GM12878 (cell line): Measurements from ENCODE around the gene AFAP1L2. TPM values are rescaled to one million over a fixed set of nuclear protein-coding genes. Genes with fewer than 3 reads are reported as not detected.

Experiments used
- ATAC-seq: fragments of 200-7000 bp; cut with Tn5 transposase; 3 replicates; pipeline ENCODE4 v1.9.1; 2020; ENCODE audit warnings: mild to moderate bottlenecking, moderate library complexity
- BruUV-seq: library from RNA; stranded (reverse); fragments of 400-500 nt; replicated peaks from 2 replicates; lab custom pipeline; 2021; lab: Mats Ljungman, UMichigan
- CTCF ChIA-PET: fragments of 300-600 bp; sonication (Branson Sonifier 250); formaldehyde crosslinking; extraction: SDS; loops from one replicate; lab custom pipeline; 2021; ENCODE audit warnings: inconsistent platforms; lab: Yijun Ruan, JAX
- POLR2A ChIA-PET: fragments of 350-600 bp; formaldehyde crosslinking; extraction: SDS; loops from one replicate; lab custom pipeline; 2021; ENCODE audit warnings: inconsistent platforms; lab: Charles Lee
- RAD21 ChIA-PET: fragments of 300-600 bp; sonication (Branson Sonifier 250); formaldehyde crosslinking; loops from one replicate; lab custom pipeline; 2023; ENCODE audit warnings: antibody characterized with exemption; ENCODE audit not compliant: unreplicated experiment; lab: Charles Lee
- SMC1A ChIA-PET: fragments of 300-600 bp; sonication (Branson Sonifier 250); formaldehyde crosslinking; loops from one replicate; lab custom pipeline; 2023; ENCODE audit not compliant: unreplicated experiment, uncharacterized antibody; lab: Charles Lee
- DNase-seq: peaks from one replicate; pipeline ENCODE4 v3.0.0-alpha.2; 2011; ENCODE audit warnings: low read depth, low spot score
- FAIRE-seq: peaks from 3 replicates; lab custom pipeline; 2011; peaks lifted over from hg19 to GRCh38; lab: Jason Lieb, UNC
- H2AFZ ChIP-seq: 2 replicates; pipeline ENCODE4 v1.6.0; 2011; ENCODE audit warnings: low read depth, low read length, control low read depth; ENCODE audit not compliant: control insufficient read depth
- H3K27ac ChIP-seq: 2 replicates; pipeline ENCODE4 v1.5.1; 2011; ENCODE audit warnings: control low read depth; ENCODE audit not compliant: control insufficient read depth, insufficient read depth
- H3K27me3 ChIP-seq, 2 experiments: replicated peaks in 1 of 2; 2 replicates each; pipeline versions ENCODE4 v1.6.0 to v1.6.1; 2011; ENCODE audit warnings: low read length in 1 of 2; ENCODE audit not compliant: control insufficient read depth in 2 of 2, insufficient read depth in 2 of 2
- H3K36me3 ChIP-seq, 2 experiments: 2 replicates each; pipeline ENCODE4 v1.5.1; 2011; ENCODE audit warnings: low read length in 1 of 2; ENCODE audit not compliant: control insufficient read depth in 2 of 2, insufficient read depth in 2 of 2
- H3K4me1 ChIP-seq: 2 replicates; pipeline ENCODE4 v1.6.1; 2011; ENCODE audit warnings: mild to moderate bottlenecking, low read length, moderate library complexity, mixed read lengths; ENCODE audit not compliant: control insufficient read depth, insufficient read depth
- H3K4me2 ChIP-seq: 2 replicates; pipeline ENCODE4 v1.6.0; 2011; ENCODE audit warnings: control low read depth; ENCODE audit not compliant: control insufficient read depth, insufficient read depth
- H3K4me3 ChIP-seq: fragments of 200-600 bp; sonication (generic); 2 replicates; pipeline ENCODE4 v1.5.1; 2016
- H3K79me2 ChIP-seq: 2 replicates; pipeline ENCODE4 v1.6.0; 2011; ENCODE audit warnings: low read length; ENCODE audit not compliant: control insufficient read depth, insufficient read depth
- H3K9ac ChIP-seq: 2 replicates; pipeline ENCODE4 v1.8.0; 2011; ENCODE audit warnings: low read length, control low read depth, mixed read lengths; ENCODE audit not compliant: control insufficient read depth, insufficient read depth
- H3K9me3 ChIP-seq: replicated peaks from 3 replicates; pipeline ENCODE4 v1.5.1; 2011; ENCODE audit warnings: mild to moderate bottlenecking, low read length; ENCODE audit not compliant: control insufficient read depth, insufficient read depth
- H4K20me1 ChIP-seq: 2 replicates; pipeline ENCODE4 v1.6.0; 2011; ENCODE audit not compliant: control insufficient read depth, insufficient read depth
- CHD4 ChIP-seq: fragments of 200-600 bp; sonication (generic); IDR thresholded peaks from 2 replicates; pipeline ENCODE4 v1.6.1; 2016; ENCODE audit warnings: mild to moderate bottlenecking
- CREM ChIP-seq: IDR thresholded peaks from 2 replicates; pipeline ENCODE4 v1.6.1; 2014; ENCODE audit warnings: antibody characterized with exemption, low read depth
- EP300 ChIP-seq, 2 experiments: fragments of 150-350 bp in 1 of 2; IDR thresholded peaks; 2 replicates each; pipeline ENCODE4 v1.6.1; 2011 to 2012; ENCODE audit warnings: low read depth in 2 of 2, low read length in 2 of 2, borderline replicate concordance in 1 of 2, improper control_type of control experiment in 1 of 2, inconsistent platforms in 1 of 2; ENCODE audit not compliant: control insufficient read depth in 1 of 2
- ETV6 ChIP-seq, 2 experiments: fragments of 450-650 bp in 1 of 2; IDR thresholded peaks in 1 of 2; conservative IDR thresholded peaks in 1 of 2; 2 replicates each; pipeline ENCODE4 v1.6.1; 2014; ENCODE audit warnings: antibody characterized with exemption in 1 of 2, borderline replicate concordance in 1 of 2, low read depth in 1 of 2, mild to moderate bottlenecking in 1 of 2, moderate library complexity in 1 of 2
- HCFC1 ChIP-seq: fragments of 150-350 bp; IDR thresholded peaks from 2 replicates; pipeline ENCODE4 v1.6.1; 2014; ENCODE audit warnings: low read length
- MEF2B ChIP-seq: fragments of 450-650 bp; IDR thresholded peaks from 2 replicates; pipeline ENCODE4 v1.6.1; 2018; ENCODE audit warnings: mild to moderate bottlenecking, moderate library complexity; ENCODE audit not compliant: partially characterized antibody, poor library complexity, severe bottlenecking
- MTA3 ChIP-seq: IDR thresholded peaks from 2 replicates; pipeline ENCODE4 v1.6.1; 2012; ENCODE audit warnings: low read length, inconsistent platforms, borderline replicate concordance
- MXI1 ChIP-seq: fragments of 150-350 bp; IDR thresholded peaks from 2 replicates; pipeline ENCODE4 v1.6.1; 2011; ENCODE audit warnings: low read depth, mild to moderate bottlenecking, inconsistent platforms, low read length, improper control_type of control experiment
- NFIC ChIP-seq: IDR thresholded peaks from 2 replicates; pipeline ENCODE4 v1.6.1; 2012; ENCODE audit warnings: low read depth, mild to moderate bottlenecking, inconsistent platforms, low read length, moderate library complexity
- NR2C2 ChIP-seq: IDR thresholded peaks from 2 replicates; pipeline ENCODE4 v1.6.1; 2011; ENCODE audit warnings: borderline replicate concordance, low read depth; ENCODE audit not compliant: control insufficient read depth, insufficient read length
- POLR2AphosphoS2 ChIP-seq: IDR thresholded peaks from 2 replicates; pipeline ENCODE4 v1.6.1; 2011; ENCODE audit warnings: low read depth, mild to moderate bottlenecking, low read length, improper control_type of control experiment, moderate library complexity
- RCOR1 ChIP-seq: conservative IDR thresholded peaks from 2 replicates; pipeline ENCODE4 v1.6.1; 2012; ENCODE audit warnings: low read depth, low read length, improper control_type of control experiment
- ZBED1 ChIP-seq: IDR thresholded peaks from 2 replicates; pipeline ENCODE4 v1.6.1; 2016; ENCODE audit warnings: borderline replicate concordance
- WGBS: methylation state at CpG from one replicate; pipeline ENCODE4 v1.1.6; 2016; ENCODE audit warnings: low lambda C conversion rate; ENCODE audit not compliant: insufficient replicate concordance, insufficient coverage; ENCODE audit errors: missing lambda C conversion rate; 5-methylcytosine and 5-hydroxymethylcytosine counted together
- in situ Hi-C: fragments of 300-500 bp; cut with MboI; formaldehyde crosslinking; loops from 9 replicates; pipeline ENCODE4 v1.14.3; 2018; ENCODE audit warnings: mixed read lengths
- intact Hi-C: fragments of 100-400 bp; cut with micrococcal nuclease; formaldehyde crosslinking; loops from one replicate; pipeline ENCODE4 v1.14.2; 2022; ENCODE audit not compliant: unreplicated experiment
- polyA plus RNA-seq, 11 experiments: library from polyadenylated mRNA; depleted of rRNA in 4 of 11; unstranded in 6 of 11; stranded (reverse) in 5 of 11; fragments of >200 nt; fragmentation: Nextera tagmentation in 4 of 11; fragmentation: Illumina TruSeq in 1 of 11; extraction: Ambion mirVana in 4 of 11; extraction: Trizol in 1 of 11; gene quantifications; 1 replicate in 1 of 11; 2 replicates in 10 of 11; pipeline versions ENCODE4 v1.2.1 to v1.2.3, GENCODE V29; 2011 to 2016; ENCODE audit warnings: inconsistent platforms in 2 of 11, missing spikeins in 2 of 11, low read depth in 1 of 11
- total RNA-seq, 4 experiments: library from RNA; depleted of rRNA in 3 of 4; stranded (reverse); fragments of >200 nt in 3 of 4; fragmentation: Illumina TruSeq in 1 of 4; extraction: Trizol in 1 of 4; gene quantifications; 2 replicates each; pipeline versions ENCODE4 v1.2.1 to v1.2.3, GENCODE V29; 2013 to 2021
- TF ChIP-seq, protein P1 (sequence below): IDR thresholded peaks from 2 replicates; pipeline ENCODE4 v1.6.1; 2012; ENCODE audit warnings: low read length, inconsistent platforms
- TF ChIP-seq, protein P2 (sequence below): IDR thresholded peaks from 2 replicates; pipeline ENCODE4 v1.6.1; 2012; ENCODE audit warnings: low read depth, low read length, improper control_type of control experiment

The AFAP1L2 gene
- total and polyA plus RNA-seq, 10 of the 15 experiments (the other 5 are each of a cell fraction or from before 2014, with no cell fraction given) = 0.03 to 4.0 (median 0.34) TPM

DNA sequence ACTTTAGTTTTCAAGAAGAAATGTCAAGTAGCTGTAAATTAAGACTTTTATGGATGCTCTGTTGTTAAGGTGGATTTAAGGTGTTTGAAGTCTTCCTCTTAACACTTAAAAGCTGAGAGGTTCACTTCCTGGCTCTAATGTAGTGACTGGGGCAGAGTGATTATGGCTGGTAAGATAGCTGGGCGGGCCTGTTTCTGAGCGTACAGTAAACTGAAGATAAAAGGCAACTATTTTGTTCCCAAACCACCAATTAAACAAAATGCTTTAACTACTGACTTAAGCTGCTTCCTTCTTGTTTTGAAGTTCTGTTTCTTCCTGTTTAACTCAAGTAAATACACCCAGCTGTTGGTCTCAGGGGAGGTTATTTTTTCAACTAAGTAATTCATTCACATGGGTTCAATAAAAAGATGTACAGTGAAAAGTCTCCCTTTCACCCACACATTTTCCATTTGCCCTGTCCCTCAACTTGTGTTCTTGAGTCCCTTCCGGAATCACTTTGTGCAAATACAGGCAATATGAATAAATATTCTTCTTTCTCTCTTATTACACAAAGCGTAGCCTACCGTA is 145.9 kb downstream of the AFAP1L2 start:
- H2AFZ ChIP-seq = no peak overlapping the region
- H3K4me1 ChIP-seq = peaks cover 4% of the 10 kb centered on the region; the same call in 1 of the 2 replicates
- no peak overlapping the region for H3K27ac ChIP-seq
- intact Hi-C loops (no loop called here), in situ Hi-C loops (no loop called here)
- SMC1A ChIA-PET = interaction anchor here (0.6 kb wide), 1 partner anchor 12 kb away, joined by 3 read pairs; no protein-coding TSS in a partner anchor
- 75% methylated on average over 5 of the region's 5 CpGs for WGBS
- CTCF ChIA-PET = no interaction called here
- ATAC-seq (0 out of 3 replicates have a peak, but pooled peaks have one; percentile 34), DNase-seq (no peak), FAIRE-seq (no peak)
- TF ChIP-seq ZBED1 (no peak), MEF2B (peak; percentile 14)
- no peaks in the 10 kb centered on the region for H3K36me3 ChIP-seq
- H3K9me3 ChIP-seq = no peaks in the 10 kb centered on the region
- no peaks in the 10 kb centered on the region for H3K79me2 ChIP-seq
- BruUV-seq = no TSS peak
- H3K9ac ChIP-seq = no peak overlapping the region
- H3K4me3 ChIP-seq = no peak overlapping the region
- H3K27me3 ChIP-seq = no peaks in the 10 kb centered on the region
- RAD21 ChIA-PET = no interaction called here
- POLR2A ChIA-PET = no interaction called here
- no peak overlapping the region for H3K4me2 ChIP-seq
- H4K20me1 ChIP-seq = no peaks in the 10 kb centered on the region

DNA sequence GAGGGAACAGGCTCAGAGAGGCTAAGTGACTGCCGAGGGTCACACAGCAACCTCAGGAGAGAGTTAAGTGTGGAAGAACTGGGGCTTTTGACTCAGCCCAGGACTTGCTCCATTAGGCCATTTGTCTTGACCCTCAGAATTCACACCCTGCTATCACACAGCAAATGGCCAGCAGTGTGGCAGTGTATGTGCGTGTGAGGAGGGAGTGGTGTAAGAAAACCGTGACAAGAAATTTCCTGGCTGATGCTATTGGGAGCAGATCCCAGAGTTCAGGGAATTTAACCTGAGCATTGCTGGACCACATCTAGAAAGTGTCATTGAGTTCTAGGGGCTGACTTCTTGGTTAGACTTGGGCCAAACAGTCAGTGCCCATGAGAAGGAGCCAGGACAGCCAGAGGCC is 146.8 kb downstream of the AFAP1L2 start:
- Histone ChIP-seq H3K9ac (no peak overlapping the region), H3K4me2 (no peak overlapping the region), H3K79me2 (no peaks in the 10 kb centered on the region), H3K9me3 (no peaks in the 10 kb centered on the region), H3K36me3 (no peaks in the 10 kb centered on the region), H3K27ac (no peak overlapping the region), H3K27me3 (no peaks in the 10 kb centered on the region), H3K4me1 (peaks cover 4% of the 10 kb centered on the region; the same call in 1 of the 2 replicates), H3K4me3 (no peak overlapping the region), H4K20me1 (no peaks in the 10 kb centered on the region), H2AFZ (no peak overlapping the region)
- WGBS = 40% methylated on average over 3 of the region's 3 CpGs
- BruUV-seq = no TSS peak
- no peak for FAIRE-seq
- no peak for DNase-seq
- ChIA-PET POLR2A (no interaction called here), RAD21 (no interaction called here), CTCF (no interaction called here), SMC1A (no interaction called here)
- no peak for ATAC-seq
- in situ Hi-C loops = no loop called here
- intact Hi-C loops = no loop called here
- TF ChIP-seq RCOR1 (no peak), MXI1 (no peak), CHD4 (no peak), POLR2AphosphoS2 (no peak), EP300 (IDR thresholded peaks at IDR 0.05; ENCODE audit: borderline replicate concordance in 1 of 2, control insufficient read depth in 1 of 2, low read depth in 2 of 2, low read length in 2 of 2) (no peak), ETV6 (conservative IDR thresholded peaks at IDR 0.05 in 1 of 2, IDR thresholded peaks at IDR 0.05 in 1 of 2; ENCODE audit: borderline replicate concordance in 1 of 2, low read depth in 1 of 2) (no peak), CREM (no peak), HCFC1 (no peak), NR2C2 (no peak), MTA3 (no peak), NFIC (no peak)
- TF ChIP-seq, protein P1, sequence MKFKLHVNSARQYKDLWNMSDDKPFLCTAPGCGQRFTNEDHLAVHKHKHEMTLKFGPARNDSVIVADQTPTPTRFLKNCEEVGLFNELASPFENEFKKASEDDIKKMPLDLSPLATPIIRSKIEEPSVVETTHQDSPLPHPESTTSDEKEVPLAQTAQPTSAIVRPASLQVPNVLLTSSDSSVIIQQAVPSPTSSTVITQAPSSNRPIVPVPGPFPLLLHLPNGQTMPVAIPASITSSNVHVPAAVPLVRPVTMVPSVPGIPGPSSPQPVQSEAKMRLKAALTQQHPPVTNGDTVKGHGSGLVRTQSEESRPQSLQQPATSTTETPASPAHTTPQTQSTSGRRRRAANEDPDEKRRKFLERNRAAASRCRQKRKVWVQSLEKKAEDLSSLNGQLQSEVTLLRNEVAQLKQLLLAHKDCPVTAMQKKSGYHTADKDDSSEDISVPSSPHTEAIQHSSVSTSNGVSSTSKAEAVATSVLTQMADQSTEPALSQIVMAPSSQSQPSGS = no peak
- TF ChIP-seq, protein P2, sequence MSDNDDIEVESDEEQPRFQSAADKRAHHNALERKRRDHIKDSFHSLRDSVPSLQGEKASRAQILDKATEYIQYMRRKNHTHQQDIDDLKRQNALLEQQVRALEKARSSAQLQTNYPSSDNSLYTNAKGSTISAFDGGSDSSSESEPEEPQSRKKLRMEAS = no peak
